C4-2B (cell line): ENCODE results near the gene KDM4C.
"Not testable (repeated sequence)": the region's sequence is repeated elsewhere in the genome, so short reads cannot be mapped to it uniquely, and the experiment has no call there.

Experiments
- CTCF ChIP-seq: fragments of 450-650 bp; conservative IDR thresholded peaks from 2 replicates; pipeline ENCODE4 v1.5.1; 2017; ENCODE audit warnings: mild to moderate bottlenecking
- ZFX ChIP-seq: fragments of 450-650 bp; IDR thresholded peaks from 2 replicates; pipeline ENCODE4 v1.6.1; 2017

GRCh38 chr9:7183139-7183538 lies 425.4 kb downstream of the KDM4C start:
- not testable (repeated sequence) for TF ChIP-seq CTCF, ZFX
